NOMO-1 treated with DMSO at 0.1 percent for 48 hours (cell line): ENCODE measurements around the gene ZIC4.

Experiments
- DNase-seq: peaks from one replicate; lab custom pipeline; 2025; ENCODE audit not compliant: unreplicated experiment; lab: John Stamatoyannopoulos, UW

Gene ZIC4

DNA sequence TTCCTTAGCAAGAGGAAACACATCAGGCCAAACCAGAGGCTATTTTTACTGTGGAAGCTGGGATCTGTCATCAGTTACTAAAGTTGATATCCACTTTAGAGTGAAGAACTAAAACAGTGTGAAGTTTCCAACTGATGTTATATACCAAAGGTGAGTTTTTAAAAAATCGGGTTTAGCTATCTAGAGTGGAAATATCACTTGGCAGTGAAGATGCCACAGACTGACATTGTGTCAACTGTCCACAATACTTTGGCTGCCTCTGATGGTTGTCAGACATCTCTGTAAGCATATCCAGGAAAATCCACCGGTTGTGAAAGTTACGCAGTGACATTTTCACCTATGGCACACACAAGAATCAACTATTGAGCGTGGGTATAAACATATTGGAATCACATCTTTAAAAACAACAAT is 12.0 kb upstream of the ZIC4 start:
- no peak for DNase-seq

DNA sequence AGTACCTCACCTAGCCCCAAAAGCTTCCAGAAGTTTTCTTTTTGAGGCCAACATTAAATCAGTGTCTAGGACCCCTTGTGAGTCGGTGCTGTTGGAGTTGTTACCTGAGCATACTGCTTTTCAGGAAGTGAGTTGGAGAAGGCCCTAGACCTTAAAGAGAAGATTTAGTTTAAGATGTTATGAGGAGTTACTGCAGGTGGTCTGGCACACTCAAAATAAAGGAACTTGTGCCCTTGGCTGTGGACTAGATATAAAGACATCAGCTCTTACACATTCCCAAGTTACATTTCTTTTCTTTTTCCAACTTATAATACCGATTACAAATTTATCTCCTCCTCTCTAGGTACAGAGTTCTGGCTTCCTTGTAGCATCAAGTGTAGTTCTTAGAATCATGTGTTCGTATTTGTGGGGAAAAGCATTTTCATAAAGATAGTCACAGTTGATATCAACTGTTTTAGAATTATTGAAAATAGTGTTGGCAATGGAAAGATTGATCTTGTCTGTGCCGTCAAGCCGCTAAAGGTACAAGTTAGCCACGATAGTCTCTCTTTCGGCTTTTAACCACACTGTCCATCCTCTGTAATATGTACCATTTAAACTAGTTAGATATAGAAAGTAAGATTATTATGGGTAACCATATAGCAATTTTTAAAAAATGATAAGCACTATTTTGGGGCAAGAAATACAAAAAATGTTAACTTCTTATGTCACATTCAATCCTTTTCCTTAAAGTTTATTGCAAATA is 11.4 kb upstream of the ZIC4 start:
- no peak for DNase-seq

GRCh38 chr3:147416931-147417330 is 10.6 kb upstream of the ZIC4 start:
- DNase-seq = no peak

GRCh38 chr3:147415874-147416273 is 9.5 kb upstream of the ZIC4 start:
- no peak for DNase-seq

DNA sequence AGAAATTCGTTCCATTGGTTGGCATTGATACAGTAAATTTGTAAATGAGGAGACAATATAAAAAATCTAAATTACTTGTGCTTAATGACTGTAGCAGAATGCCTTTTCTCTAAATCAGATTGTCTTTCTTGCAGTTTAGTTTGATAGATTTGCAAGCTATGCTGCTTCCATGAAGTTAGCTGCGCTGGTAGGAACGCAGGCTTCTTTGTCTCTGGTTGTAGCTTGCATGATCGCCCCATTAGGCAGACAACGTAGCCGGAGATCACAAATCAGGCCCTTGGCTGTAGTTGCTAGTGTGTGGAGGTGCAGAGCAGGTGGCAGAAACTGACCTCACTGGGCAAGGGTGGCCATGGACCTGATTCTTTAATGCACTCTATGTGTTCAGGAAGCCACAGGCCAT is 8.9 kb upstream of the ZIC4 start:
- DNase-seq = no peak

DNA sequence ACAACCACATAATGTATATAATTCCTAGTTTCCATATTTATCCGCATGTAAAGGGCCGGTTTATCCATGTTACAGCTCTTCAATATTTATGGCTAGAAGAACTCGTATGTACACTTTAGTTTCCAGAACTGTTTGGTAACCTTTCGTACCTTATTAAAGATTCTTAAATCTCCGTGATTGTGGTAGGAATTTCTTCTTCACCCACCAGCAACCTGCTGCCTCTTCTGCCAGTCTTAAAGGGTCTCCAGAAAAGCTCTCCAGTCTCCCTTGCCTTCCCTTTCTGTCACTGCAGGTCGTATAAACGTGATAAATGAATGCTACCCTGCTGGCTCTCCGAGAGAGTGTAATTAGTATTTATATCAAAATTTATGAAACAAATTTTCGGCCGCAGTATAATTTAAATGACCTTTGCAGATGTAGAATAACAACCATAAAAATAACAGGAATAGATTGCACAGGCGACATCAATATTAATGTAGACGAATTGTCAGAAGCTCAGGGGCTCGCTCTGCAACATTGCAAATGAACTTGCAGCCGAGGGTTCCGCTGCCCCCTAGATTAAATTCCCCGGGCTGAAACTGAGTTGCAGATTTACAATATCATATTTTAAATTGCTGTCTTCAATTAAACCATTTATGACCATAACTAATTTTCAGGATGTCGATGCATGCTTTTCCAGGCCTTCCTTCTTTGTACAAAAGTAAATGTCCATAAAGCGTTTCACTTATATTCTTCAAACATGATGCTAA is 8.2 kb upstream of the ZIC4 start:
- DNase-seq = no peak

DNA sequence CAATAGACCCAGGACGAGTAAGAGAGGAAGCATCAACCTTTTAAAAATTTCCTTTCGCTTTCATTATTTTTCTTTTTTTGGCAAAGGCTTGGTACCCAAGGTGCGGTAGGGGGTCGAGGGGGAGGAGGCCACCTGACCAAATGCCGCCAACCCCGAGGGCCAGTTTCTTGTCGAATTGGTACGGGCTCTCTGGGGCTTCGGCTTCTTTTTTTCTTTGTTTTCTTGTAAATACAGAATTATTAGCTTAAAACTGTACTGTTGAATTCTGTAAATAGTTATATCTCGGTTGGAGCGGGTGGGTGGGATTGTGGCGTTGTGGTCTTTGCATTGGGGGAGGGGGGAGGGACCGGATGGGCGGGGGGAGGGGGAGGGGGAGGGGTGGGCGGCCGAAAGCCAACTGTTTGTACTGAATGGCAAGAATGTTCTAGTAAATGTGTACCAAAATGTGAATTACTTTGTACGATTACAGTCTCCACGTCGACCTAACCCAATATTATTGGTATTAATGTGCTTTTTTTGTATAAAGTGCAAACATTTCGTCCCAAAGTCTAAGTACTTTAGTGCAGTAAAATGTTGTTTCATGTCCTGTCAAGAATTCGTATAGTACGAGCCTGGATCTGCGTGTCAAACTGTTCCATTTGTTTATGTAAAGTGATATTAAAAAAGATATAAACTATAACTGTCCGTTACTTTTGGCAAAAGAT is 7.5 kb upstream of the ZIC4 start:
- DNase-seq = no peak

DNA sequence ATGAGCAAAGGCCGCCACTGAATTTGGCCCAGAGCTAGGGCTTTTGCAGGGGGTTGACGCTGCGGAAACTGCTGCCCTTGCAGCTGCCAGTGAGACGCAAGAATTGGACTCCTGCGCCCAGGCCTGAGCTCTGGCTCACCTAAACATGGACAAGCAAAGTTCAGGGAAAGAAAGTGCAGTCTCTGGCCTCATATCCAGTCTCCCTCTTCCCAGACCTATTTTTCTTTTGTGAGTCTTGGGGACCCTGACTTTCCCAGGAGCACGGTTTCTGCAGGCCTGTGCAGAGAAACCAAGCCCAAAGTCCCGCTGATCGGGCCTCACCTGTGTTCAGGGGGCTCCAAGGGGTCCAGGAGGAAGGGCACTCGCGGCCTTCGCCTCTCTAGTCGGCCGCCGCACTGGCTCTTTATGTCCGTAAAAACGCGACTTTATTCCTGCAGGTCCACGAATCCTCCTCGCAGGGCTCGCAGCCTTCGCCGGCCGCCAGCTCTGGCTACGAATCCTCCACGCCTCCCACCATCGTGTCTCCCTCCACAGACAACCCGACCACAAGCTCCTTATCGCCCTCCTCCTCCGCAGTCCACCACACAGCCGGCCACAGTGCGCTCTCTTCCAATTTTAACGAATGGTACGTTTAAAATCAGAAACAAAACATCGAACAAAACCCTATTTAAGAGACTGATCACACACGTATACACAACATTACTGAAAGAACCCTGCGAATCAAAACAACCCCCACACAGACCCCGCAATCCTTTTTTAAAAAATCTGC is 6.8 kb upstream of the ZIC4 start:
- no peak for DNase-seq

DNA sequence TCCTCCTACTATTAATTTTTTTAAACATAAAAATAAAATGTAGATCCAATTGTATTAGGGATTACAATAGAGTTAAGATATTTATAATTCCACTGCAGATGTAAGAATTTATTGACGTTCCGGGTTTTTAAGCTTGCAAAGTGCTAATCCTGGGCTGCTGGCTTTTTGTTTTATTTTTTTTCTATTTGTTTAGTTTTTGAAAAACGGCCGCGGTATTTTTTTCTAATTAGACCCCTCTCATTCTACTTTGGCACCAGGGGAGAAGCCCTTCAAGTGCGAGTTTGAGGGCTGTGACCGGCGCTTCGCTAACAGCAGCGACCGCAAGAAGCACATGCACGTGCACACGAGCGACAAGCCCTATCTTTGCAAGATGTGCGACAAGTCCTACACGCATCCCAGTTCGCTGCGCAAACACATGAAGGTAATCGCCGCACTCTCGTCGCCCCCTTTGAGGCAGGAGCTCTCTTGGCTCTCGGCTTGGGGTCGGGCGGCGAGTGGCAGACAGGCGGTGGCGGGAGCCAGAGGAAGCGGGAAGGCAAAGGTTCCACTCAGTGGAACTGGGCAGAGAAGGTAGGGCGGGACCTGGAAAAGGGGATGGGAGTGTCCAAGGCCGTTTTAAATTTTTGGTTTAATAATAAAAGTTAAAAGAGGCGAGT is 6.0 kb upstream of the ZIC4 start:
- DNase-seq = no peak

GRCh38 chr3:147411815-147412241 is 5.5 kb upstream of the ZIC4 start:
- DNase-seq = no peak

DNA sequence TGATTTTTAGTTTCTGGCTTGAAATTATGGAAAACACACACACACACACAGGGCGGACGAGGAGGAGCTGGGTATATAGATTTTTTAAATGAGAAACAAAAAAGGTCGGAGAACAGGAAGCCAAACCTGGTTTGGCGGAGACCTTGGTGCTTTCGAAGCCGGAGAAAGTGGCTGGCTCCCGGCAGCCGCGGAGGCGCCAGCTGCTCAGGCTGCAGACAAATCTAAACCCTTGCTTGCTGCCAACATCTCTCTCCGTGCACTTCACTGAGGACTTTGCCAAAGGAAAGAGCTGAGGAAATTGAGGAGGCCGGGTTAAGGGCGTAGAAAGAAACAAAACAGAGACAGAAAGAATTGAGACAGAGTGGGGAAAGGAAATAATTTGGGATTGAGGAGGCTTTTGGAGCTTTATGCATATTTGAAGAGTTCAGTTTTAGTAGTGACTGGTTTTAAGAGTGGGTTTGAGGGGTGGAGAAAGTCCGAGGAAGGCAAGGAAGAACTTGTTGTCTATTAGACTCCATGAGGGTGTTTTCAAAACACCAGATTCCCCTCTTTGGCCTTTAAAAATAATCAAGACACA is 5.0 kb upstream of the ZIC4 start:
- no peak for DNase-seq

GRCh38 chr3:147410526-147411237 is 4.3 kb upstream of the ZIC4 start:
- peak; percentile 45 for DNase-seq

DNA sequence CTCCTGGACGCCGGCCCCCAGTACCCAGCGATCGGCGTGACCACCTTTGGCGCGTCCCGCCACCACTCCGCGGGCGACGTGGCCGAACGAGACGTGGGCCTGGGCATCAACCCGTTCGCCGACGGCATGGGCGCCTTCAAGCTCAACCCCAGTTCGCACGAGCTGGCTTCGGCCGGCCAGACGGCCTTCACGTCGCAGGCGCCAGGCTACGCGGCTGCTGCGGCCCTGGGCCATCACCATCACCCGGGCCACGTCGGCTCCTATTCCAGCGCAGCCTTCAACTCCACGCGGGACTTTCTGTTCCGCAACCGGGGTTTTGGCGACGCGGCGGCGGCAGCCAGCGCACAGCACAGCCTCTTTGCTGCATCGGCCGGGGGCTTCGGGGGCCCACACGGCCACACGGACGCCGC is 3.8 kb upstream of the ZIC4 start:
- DNase-seq = no peak

DNA sequence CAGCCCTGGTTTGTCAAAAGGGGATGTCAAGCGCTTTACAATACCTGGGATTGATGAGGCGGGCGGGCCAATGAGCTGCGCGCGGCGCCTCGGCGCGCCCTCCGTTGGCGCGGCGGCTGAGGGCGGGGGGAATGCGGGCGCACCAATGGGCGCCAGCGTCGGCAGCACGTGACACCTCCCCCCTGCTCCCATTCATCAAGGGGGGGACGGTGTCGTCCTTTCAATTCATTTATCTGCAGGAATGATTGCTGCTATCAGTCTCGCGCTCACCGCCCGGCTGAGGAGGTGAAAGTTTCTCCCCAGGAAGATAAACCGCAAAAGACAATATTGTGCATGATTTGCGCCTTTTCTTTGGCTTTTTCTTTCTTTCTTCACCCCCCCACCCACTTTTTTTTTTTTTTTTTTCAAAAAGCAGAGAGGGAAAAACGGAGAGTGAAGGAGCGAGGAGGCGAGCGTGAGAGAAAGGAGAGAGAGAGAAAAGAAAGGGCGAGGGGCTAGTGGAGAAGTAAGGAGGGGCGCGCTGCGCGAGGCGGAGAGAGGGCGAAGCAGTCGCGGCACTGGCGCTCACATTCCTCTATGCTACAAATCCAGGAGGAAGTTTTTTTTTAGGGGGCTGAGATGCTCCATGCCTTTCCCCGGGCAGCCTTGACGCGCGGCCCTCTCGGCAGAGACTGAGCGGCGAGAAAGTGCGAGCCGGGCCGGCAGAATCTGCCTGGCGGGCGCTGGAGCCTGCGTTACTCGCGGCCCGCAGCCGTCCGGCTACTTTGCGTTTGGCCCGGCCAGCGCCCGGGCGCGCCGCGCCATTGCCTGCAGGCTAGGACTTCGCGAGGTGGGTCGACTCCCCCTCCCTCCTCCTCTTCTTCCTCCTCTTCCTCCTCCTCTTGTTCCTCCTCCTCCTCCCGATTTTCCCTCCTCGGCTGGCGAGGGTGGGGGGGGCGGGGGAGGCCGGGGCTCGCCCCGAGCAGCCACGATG is 3.1 kb upstream of the ZIC4 start, which contains the start of gene ZIC1:
ZIC1 (plus strand) TSS at position 223 of the 973 bp plus-strand sequence; CDS start at position 971, 748 bp downstream.
- DNase-seq = no peak

GRCh38 chr3:147408188-147409100 is 2.1 kb upstream of the ZIC4 start:
- DNase-seq = no peak

- DNase-seq = no peak
These were observed 1.3 kb upstream of the ZIC4 start for GRCh38 chr3:147407498-147408187.

DNA sequence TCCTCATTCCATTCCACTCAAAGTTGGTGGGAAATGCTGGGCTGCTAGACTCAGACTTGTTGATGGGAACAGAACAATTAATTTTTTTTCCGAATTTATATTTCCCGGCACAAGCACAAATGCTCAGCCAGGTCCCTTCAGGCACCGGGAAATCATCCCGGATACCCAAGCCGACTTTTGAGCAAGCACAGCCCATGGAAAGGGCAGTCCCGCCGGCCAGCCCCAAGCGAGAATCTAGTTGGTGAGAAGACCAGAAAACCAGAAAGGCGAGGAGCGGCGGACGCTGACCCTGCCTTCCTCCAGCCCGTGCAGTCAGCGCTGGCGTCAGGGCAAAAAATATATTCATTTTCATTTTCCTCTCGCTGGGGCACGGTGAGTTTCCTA is 763 bp upstream of the ZIC4 start:
- no peak for DNase-seq
